ENCODE results near the gene DUSP5. TPM values are rescaled to one million over a fixed set of nuclear protein-coding genes. Genes with fewer than 3 reads are reported as not detected.
"Not testable (repeated sequence)": the region's sequence is repeated elsewhere in the genome, so short reads cannot be mapped to it uniquely, and the experiment has no call there.

Gene DUSP5
- total and polyA plus RNA-seq, 8 donors: 2.7 to 12.8 (median 5.5) TPM

- no peaks in the 10 kb centered on the region for H3K27me3 ChIP-seq
- H3K27ac ChIP-seq: no peak overlapping the region
- no peaks in the 10 kb centered on the region for H3K4me1 ChIP-seq
- peak in 3 of 4 donors; percentile 44 to 79 (median 67) for ATAC-seq
- no peaks in the 10 kb centered on the region for H3K9me3 ChIP-seq
- DNase-seq: no peak
- no peaks in the 10 kb centered on the region for H3K36me3 ChIP-seq
- intact Hi-C loops (cut with DNase I): no loop called here
- no peak for TF ChIP-seq CTCF (IDR thresholded peaks at IDR 0.05)
- H3K4me3 ChIP-seq: no peak overlapping the region
- 73 to 79% methylated on average over 16 of the region's 16 CpGs for WGBS, 2 donors
- FAIRE-seq: no peak
Observed at GRCh38 chr10:110460111-110460809, 37.4 kb upstream of the DUSP5 start.

DNA sequence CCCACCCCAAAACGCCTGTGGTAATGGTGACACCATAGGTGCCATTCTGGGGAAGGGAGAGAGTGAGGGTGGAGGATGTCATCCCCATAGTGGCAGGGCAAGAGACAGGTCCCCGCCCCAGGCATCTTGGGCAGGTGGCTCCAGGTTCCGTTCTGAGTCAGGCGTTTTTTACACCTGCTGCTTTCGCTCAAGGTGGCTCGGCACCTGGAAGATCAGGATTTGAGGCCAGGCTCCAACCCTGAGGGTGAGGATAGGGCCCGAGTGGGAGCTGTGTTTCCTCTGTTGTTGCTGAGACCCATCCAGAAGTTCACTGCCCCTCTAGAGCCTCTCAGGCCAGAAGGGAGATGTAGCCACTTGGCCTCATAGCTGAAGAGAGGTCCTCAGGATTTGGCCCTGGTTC is 36.6 kb upstream of the DUSP5 start:
- DNase-seq: no peak
- intact Hi-C loops (cut with DNase I): no loop called here
- no peaks in the 10 kb centered on the region for H3K9me3 ChIP-seq
- no peak overlapping the region for H3K27ac ChIP-seq
- FAIRE-seq: no peak
- no peak for ATAC-seq
- H3K36me3 ChIP-seq: no peaks in the 10 kb centered on the region
- WGBS, 2 donors: 79 to 83% methylated on average over 7 of the region's 7 CpGs
- no peaks in the 10 kb centered on the region for H3K27me3 ChIP-seq
- no peak for TF ChIP-seq CTCF (IDR thresholded peaks at IDR 0.05)
- no peaks in the 10 kb centered on the region for H3K4me1 ChIP-seq
- no peak overlapping the region for H3K4me3 ChIP-seq

DNA sequence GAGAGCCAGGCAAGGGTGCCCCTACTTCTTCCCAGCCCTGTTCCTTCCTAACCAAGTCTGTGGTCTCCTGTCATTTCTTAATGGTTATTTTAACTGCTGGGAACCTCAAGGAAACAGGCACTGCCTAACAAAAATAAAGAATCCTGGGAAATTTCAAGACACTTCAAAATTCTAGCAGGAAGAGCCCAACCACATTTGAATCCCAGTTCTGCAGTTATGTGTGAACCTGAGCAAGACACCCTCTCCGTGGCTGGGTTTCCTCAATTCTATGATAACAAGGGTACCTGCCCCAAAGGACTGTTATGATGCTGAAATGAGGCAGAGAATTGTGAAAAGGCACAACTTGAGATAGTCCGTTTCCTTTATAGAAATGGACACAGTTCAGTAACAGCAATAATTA is 36.2 kb upstream of the DUSP5 start:
- TF ChIP-seq CTCF (IDR thresholded peaks at IDR 0.05): no peak
- H3K27ac ChIP-seq: no peak overlapping the region
- DNase-seq: no peak
- H3K27me3 ChIP-seq: no peaks in the 10 kb centered on the region
- no peaks in the 10 kb centered on the region for H3K4me1 ChIP-seq
- H3K36me3 ChIP-seq: no peaks in the 10 kb centered on the region
- FAIRE-seq: no peak
- H3K9me3 ChIP-seq: no peaks in the 10 kb centered on the region
- H3K4me3 ChIP-seq: no peak overlapping the region
- 76 to 82% methylated on average over 2 of the region's 2 CpGs for whole genome bisulfite sequencing, 2 donors
- no peak for ATAC-seq
- intact Hi-C loops (cut with DNase I): no loop called here

- WGBS, 2 donors: 80 to 81% methylated on average over 19 of the region's 19 CpGs
- DNase-seq (no peak), FAIRE-seq (no peak), ATAC-seq (no peak)
- Histone ChIP-seq H3K27ac (no peak overlapping the region), H3K27me3 (no peaks in the 10 kb centered on the region), H3K36me3 (no peaks in the 10 kb centered on the region), H3K9me3 (no peaks in the 10 kb centered on the region), H3K4me1 (no peaks in the 10 kb centered on the region), H3K4me3 (no peak overlapping the region)
- no peak for TF ChIP-seq CTCF (IDR thresholded peaks at IDR 0.05)
- intact Hi-C loops (cut with DNase I): no loop called here
Observed at GRCh38 chr10:110462166-110463095, 35.3 kb upstream of the DUSP5 start.

DNA sequence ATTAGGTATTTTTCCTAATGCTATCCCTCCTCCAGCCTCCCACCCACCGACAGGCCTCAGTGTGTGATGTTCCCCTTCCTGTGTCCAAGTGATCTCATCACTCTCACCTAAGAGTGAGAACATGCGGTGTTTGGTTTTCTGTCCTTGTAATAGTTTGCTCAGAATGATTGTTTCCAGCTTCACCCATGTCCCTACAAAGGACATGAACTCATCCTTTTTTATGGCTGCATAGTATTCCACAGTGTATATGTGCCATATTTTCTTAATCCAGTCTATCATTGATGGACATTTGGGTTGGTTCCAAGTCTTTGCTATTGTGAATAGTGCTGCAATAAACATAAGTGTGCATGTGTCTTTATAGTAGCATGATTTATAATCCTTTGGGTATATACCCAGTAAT is 29.4 kb upstream of the DUSP5 start:
- H3K4me1 ChIP-seq; H3K36me3 ChIP-seq; H3K9me3 ChIP-seq; H3K27me3 ChIP-seq; H3K4me3 ChIP-seq; FAIRE-seq; intact Hi-C loops (cut with DNase I); ATAC-seq; DNase-seq; H3K27ac ChIP-seq: not testable (repeated sequence)
- 89 to 94% methylated on average over 2 of the region's 2 CpGs for WGBS, 2 donors

DNA sequence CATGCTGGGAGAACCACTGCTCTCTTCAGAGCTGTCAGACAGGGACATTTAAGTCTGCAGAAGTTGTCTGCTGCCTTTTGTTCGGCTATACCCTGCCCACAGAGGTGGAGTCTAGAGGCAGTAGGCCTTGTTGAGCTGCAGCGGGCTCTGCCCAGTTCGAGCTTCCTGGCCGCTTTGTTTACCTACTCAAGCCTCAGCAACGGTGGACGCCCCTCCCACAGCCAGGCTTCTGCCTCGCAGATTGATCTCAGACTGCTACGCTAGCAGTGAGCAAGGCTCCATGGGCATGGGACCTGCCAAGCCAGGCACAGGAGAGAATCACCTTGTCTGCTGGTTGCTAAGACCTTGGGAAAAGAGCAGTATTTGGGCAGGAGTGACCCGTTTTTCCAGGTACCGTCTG is 27.2 kb upstream of the DUSP5 start:
- DNase-seq; FAIRE-seq; H3K27me3 ChIP-seq; H3K4me3 ChIP-seq; H3K9me3 ChIP-seq; ATAC-seq; H3K36me3 ChIP-seq; H3K4me1 ChIP-seq; intact Hi-C loops (cut with DNase I); H3K27ac ChIP-seq: not testable (repeated sequence)
- 56 to 65% methylated on average over 10 of the region's 10 CpGs for WGBS, 2 donors
